WTC11 (cell line): ENCODE results near the gene RPL11.

Experiments
- GRHL2 ChIP-seq: fragments of 250-450 bp; sonication (Bioruptor Pico); IDR thresholded peaks from 2 replicates; pipeline ENCODE4 v1.8.0; 2022; ENCODE audit warnings: mild to moderate bottlenecking, moderate library complexity; ENCODE audit not compliant: insufficient replicate concordance, severe bottlenecking
- HMGXB4 ChIP-seq: sonication (generic); formaldehyde crosslinking; IDR thresholded peaks from 2 replicates; pipeline ENCODE4 v1.8.1; 2023; ENCODE audit warnings: mild to moderate bottlenecking, moderate library complexity, missing genetic modification reagents
- IRF2 ChIP-seq: sonication (generic); formaldehyde crosslinking; IDR thresholded peaks from 2 replicates; pipeline ENCODE4 v1.8.0; 2022; ENCODE audit warnings: low read depth, missing genetic modification reagents, borderline replicate concordance
- NFYB ChIP-seq: sonication (generic); formaldehyde crosslinking; conservative IDR thresholded peaks from 2 replicates; pipeline ENCODE4 v1.8.0; 2022; ENCODE audit warnings: low read depth, missing genetic modification reagents
- SMAD4 ChIP-seq: sonication (generic); formaldehyde crosslinking; IDR thresholded peaks from 2 replicates; pipeline ENCODE4 v1.8.0; 2022; ENCODE audit warnings: mild to moderate bottlenecking, missing genetic modification reagents
- TCF7 ChIP-seq: sonication (generic); formaldehyde crosslinking; IDR thresholded peaks from 2 replicates; pipeline ENCODE4 v1.8.0; 2022; ENCODE audit warnings: mild to moderate bottlenecking, low read depth, missing genetic modification reagents, moderate library complexity
- ZNF121 ChIP-seq: sonication (generic); formaldehyde crosslinking; IDR thresholded peaks from 2 replicates; pipeline ENCODE4 v1.8.0; 2023; ENCODE audit warnings: missing genetic modification reagents
- TF ChIP-seq, protein P1 (sequence below): sonication (generic); formaldehyde crosslinking; IDR thresholded peaks from 2 replicates; pipeline ENCODE4 v1.8.1; 2022; ENCODE audit warnings: low read depth, mild to moderate bottlenecking, moderate library complexity, missing genetic modification reagents, borderline replicate concordance
- TF ChIP-seq, protein P2 (sequence below): fragments of 200-600 bp; IDR thresholded peaks from 2 replicates; pipeline ENCODE4 v1.8.0; 2022; ENCODE audit warnings: antibody characterized with exemption

DNA sequence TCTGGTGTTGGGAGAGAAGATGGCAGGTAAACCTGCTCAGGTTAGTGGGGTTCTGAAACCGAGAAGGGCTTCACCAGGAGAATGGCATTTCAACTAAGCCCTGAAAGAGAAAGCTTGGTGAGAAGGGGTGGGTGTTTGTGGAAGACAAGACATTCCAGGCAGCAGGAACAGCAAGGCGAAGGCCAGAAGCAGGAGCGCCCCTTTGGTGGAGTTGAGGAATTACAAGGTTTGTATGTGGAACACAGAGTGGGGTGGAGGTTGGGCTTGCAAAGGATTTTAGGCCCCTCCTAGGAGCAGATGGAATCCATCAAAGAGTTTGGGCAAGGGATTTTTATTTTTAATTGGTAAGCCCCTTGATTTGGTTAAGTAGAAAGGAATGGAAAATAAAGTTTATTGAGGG lies 26.9 kb downstream of the RPL11 start:
- TF ChIP-seq ZNF121 (CRISPR knock-in tag) = no peak
- TF ChIP-seq, protein P1, sequence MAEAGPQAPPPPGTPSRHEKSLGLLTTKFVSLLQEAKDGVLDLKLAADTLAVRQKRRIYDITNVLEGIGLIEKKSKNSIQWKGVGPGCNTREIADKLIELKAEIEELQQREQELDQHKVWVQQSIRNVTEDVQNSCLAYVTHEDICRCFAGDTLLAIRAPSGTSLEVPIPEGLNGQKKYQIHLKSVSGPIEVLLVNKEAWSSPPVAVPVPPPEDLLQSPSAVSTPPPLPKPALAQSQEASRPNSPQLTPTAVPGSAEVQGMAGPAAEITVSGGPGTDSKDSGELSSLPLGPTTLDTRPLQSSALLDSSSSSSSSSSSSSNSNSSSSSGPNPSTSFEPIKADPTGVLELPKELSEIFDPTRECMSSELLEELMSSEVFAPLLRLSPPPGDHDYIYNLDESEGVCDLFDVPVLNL (CRISPR knock-in tag) = no peak
- TF ChIP-seq, protein P2, sequence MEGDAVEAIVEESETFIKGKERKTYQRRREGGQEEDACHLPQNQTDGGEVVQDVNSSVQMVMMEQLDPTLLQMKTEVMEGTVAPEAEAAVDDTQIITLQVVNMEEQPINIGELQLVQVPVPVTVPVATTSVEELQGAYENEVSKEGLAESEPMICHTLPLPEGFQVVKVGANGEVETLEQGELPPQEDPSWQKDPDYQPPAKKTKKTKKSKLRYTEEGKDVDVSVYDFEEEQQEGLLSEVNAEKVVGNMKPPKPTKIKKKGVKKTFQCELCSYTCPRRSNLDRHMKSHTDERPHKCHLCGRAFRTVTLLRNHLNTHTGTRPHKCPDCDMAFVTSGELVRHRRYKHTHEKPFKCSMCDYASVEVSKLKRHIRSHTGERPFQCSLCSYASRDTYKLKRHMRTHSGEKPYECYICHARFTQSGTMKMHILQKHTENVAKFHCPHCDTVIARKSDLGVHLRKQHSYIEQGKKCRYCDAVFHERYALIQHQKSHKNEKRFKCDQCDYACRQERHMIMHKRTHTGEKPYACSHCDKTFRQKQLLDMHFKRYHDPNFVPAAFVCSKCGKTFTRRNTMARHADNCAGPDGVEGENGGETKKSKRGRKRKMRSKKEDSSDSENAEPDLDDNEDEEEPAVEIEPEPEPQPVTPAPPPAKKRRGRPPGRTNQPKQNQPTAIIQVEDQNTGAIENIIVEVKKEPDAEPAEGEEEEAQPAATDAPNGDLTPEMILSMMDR = peak; percentile 61
- TF ChIP-seq TCF7 (CRISPR knock-in tag) = no peak
- no peak for TF ChIP-seq HMGXB4
- no peak for TF ChIP-seq NFYB (CRISPR knock-in tag)
- TF ChIP-seq GRHL2 = no peak
- no peak for TF ChIP-seq IRF2 (CRISPR knock-in tag)
- no peak for TF ChIP-seq SMAD4 (CRISPR knock-in tag)
